RWPE1 (cell line): ENCODE results near the gene PLXNA3.

ENCODE experiments used
- CTCF ChIA-PET: fragments of 350-600 bp; sonication (Branson Sonifier 250); formaldehyde crosslinking; extraction: SDS; loops from one replicate; lab custom pipeline; 2021; lab: Yijun Ruan, JAX
- POLR2A ChIA-PET: fragments of 400-600 bp; formaldehyde crosslinking; extraction: SDS; loops from one replicate; lab custom pipeline; 2020; ENCODE audit warnings: antibody characterized with exemption; ENCODE audit not compliant: low non-redundant PET; lab: Yijun Ruan, JAX
- DNase-seq: peaks from one replicate; pipeline ENCODE4 v3.0.0; 2012; ENCODE audit warnings: low spot score
- H3K27ac ChIP-seq: fragments of 450-650 bp; 2 replicates; pipeline ENCODE4 v1.5.1; 2017
- CTCF ChIP-seq: fragments of 450-650 bp; conservative IDR thresholded peaks from 2 replicates; pipeline ENCODE4 v1.5.1; 2017; ENCODE audit warnings: low read depth, mild to moderate bottlenecking

PLXNA3 gene

GRCh38 chrX:154466907-154467306 is 8.8 kb downstream of the PLXNA3 start:
- DNase-seq: no peak
- H3K27ac ChIP-seq: no peak overlapping the region
- no peak for TF ChIP-seq CTCF
- POLR2A ChIA-PET: no interaction called here
- CTCF ChIA-PET: no interaction called here

- ChIA-PET POLR2A (no interaction called here), CTCF (no interaction called here)
Measured at GRCh38 chrX:154467556-154467955, 9.5 kb downstream of the PLXNA3 start.

GRCh38 chrX:154468217-154468616 is 10.1 kb downstream of the PLXNA3 start:
- ChIA-PET CTCF (no interaction called here), POLR2A (no interaction called here)
- DNase-seq: no peak
- no peak for TF ChIP-seq CTCF
- no peak overlapping the region for H3K27ac ChIP-seq

More at GRCh38 chrX:154467556-154467955, 9.5 kb downstream of the PLXNA3 start:
- TF ChIP-seq CTCF: no peak
- no peak overlapping the region for H3K27ac ChIP-seq
- no peak for DNase-seq

GRCh38 chrX:154469114-154469513 is 11.0 kb downstream of the PLXNA3 start:
- no peak overlapping the region for H3K27ac ChIP-seq
- no peak for DNase-seq
- CTCF ChIA-PET: no interaction called here
- POLR2A ChIA-PET: no interaction called here
- TF ChIP-seq CTCF: no peak

GRCh38 chrX:154469880-154470279 is 11.8 kb downstream of the PLXNA3 start:
- CTCF ChIA-PET: no interaction called here
- DNase-seq: no peak
- POLR2A ChIA-PET: no interaction called here
- H3K27ac ChIP-seq: no peak overlapping the region
- TF ChIP-seq CTCF: no peak

- ChIA-PET POLR2A (no interaction called here), CTCF (no interaction called here)
- no peak for DNase-seq
- no peak for TF ChIP-seq CTCF
- no peak overlapping the region for H3K27ac ChIP-seq
Measured at GRCh38 chrX:154470434-154470833, 12.4 kb downstream of the PLXNA3 start.
